ENCODE measurements around the gene IL17B. TPM values are rescaled to one million over a fixed set of nuclear protein-coding genes. Genes with fewer than 3 reads are reported as not detected.

Gene IL17B, protein sequence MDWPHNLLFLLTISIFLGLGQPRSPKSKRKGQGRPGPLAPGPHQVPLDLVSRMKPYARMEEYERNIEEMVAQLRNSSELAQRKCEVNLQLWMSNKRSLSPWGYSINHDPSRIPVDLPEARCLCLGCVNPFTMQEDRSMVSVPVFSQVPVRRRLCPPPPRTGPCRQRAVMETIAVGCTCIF
- total RNA-seq, result not detected in 2 replicates

DNA sequence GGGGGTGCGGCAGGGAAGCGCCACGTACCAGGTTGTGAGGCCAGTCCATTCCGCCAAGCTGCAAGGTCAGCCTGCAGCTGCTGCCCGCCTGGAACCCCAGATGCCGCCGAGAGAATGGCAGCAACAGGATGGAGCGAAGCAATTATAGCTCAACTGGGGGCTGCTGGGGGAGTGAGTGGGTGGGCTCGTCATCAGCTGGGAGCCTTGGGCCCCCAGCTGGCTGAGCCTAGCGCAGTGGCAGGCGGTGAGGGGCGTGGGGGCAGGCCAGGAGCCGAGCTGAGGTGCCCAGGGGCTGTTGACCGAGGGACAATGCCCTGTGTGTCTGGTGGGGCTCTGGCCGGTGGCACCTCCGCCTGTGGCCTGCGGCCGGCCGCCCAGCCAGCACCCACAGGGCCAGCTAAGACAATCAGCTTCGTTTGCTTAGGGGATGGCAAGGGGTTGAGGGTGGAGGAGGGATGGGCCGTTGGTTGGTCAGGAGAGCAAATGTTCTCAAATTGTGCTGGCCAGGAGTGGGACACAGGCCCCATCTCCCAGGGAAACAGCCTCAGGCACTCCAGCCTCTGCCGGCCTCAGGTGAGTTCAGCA is at the start of gene IL17B:
TSS of gene IL17B (minus strand) at position 116 of the 585 bp plus-strand sequence. CDS start at position 49, 67 bp downstream.

DNA sequence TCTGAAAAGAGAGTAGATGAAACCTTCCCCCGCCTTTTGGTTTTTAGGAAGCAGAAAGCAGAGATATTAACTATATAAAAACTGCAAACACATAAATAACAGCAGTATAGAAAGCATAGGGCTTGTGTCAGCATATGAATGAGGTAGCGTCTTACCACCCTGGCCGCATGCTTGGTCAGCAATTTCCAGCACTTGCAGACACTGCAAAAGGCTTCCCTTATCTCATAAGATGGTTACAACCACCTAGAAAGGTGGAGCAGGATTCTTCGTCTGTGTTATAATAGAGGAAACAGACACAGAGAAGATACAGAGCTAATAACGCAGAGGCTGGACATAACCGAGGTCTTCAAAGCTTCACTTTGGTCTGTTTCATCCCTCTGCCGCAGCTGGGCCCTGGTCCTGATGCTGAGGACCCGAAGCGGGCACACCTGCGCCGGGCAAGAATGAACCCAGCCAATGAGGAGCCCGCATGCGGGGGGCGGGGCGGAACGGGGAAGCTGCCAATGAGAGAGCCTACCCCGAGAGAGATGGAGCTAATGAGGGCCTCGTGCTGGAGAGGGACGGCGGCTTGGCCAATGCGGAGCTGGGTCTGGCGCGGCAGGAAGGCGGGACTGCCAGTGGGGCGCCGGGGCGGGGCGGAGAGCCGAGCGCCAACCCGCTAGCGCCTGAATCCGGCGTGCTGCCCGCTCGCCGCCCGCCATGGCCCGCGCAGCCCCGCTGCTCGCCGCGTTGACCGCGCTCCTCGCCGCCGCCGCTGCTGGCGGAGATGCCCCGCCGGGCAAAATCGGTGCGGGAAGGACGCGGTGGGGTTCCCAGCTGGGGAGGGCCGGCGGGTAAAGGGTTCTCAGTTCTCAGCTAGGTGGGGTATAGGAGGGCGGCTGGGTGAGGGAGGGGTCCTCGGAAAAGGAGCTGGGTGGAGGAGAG is 21.5 kb downstream of the IL17B start, which contains the start of gene PCYOX1L:
TSS of gene PCYOX1L (plus strand) at position 677 of the 924 bp plus-strand sequence. CDS start at position 700, 23 bp downstream.

DNA sequence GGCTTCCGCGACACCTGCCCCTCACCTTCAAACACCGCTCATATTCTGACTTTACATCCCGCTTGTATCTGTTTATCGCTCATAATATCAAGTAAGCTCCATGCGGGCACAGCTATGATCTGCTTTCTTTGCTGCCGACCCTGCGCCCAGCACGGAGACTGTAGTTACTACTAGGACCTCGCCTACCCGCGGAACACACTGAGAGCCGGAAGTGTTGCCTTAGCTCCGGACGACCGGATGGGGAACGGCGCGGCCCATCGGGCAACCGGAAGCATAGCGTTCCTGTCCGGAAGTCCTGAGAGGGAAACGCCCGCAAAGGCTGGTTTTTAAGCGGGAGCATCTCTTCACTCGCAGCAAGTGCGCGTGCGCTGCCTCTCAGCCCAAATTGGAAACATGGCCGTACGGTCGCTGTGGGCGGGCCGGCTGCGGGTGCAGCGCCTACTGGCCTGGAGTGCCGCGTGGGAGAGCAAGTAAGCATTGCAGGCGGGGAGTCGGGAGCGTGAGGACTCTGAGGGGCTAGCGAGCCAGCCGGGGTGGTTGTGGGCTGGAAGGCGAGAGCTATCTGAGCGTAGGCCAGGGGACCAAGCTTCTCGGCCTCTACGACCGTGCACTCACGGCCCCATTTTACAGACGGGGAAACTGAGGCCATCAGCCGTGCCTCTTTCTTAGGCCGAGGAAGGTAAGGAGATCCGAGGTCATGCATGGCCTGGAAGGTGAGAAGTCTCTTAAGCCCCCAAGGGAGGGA is 33.8 kb downstream of the IL17B start, which contains the start of gene GRPEL2:
TSS of gene GRPEL2 (plus strand) at position 353 of the 745 bp plus-strand sequence. CDS start at position 394, 41 bp downstream.

Other genes with a start within 250 kb of the IL17B start
- 31.9 and 37.2 TPM in 2 replicates for gene ABLIM3, start 237.8 kb downstream of the IL17B start, total RNA-seq
- gene AFAP1L1, start 107.4 kb downstream of the IL17B start, total RNA-seq, result 22.4 and 24.6 TPM in 2 replicates
- 11.9 and 17.5 TPM in 2 replicates for gene GRPEL2, start 33.8 kb downstream of the IL17B start, total RNA-seq
- gene PCYOX1L, start 21.2 kb downstream of the IL17B start, total RNA-seq, result 15.7 and 16.4 TPM in 2 replicates
- gene CSNK1A1, start 172.1 kb upstream of the IL17B start, total RNA-seq, result 241 and 261 TPM in 2 replicates
- gene ARHGEF37, start 202.2 kb upstream of the IL17B start, total RNA-seq, result 6.3 and 8.7 TPM in 2 replicates

All from cardiac atrium fibroblast (primary cell).